Endodermal cell (in vitro differentiated cells): Measurements from ENCODE around the gene BMP8A. TPM values are rescaled to one million over a fixed set of nuclear protein-coding genes. Genes with fewer than 3 reads are reported as not detected.

Source experiments
- DNase-seq: peaks from one replicate; pipeline ENCODE4 v3.0.0-alpha.2; 2017
- H3K27ac ChIP-seq: 2 replicates; pipeline ENCODE4 v1.5.1; 2013; ENCODE audit warnings: mild to moderate bottlenecking, low read depth, low read length, moderate library complexity
- H3K27me3 ChIP-seq: 2 replicates; pipeline ENCODE4 v1.6.1; 2013; ENCODE audit warnings: mild to moderate bottlenecking, low read length, moderate library complexity; ENCODE audit not compliant: insufficient read depth, control insufficient read depth, poor library complexity, severe bottlenecking
- H3K36me3 ChIP-seq: 2 replicates; pipeline ENCODE4 v1.7.0; 2013; ENCODE audit warnings: mild to moderate bottlenecking, low read length, moderate library complexity; ENCODE audit not compliant: control insufficient read depth, insufficient read depth
- H3K4me1 ChIP-seq: one replicate; pipeline ENCODE4 v1.7.0; 2013; ENCODE audit warnings: low read length; ENCODE audit not compliant: control insufficient read depth, insufficient read depth
- H3K4me3 ChIP-seq: 2 replicates; pipeline ENCODE4 v1.5.1; 2013; ENCODE audit warnings: mild to moderate bottlenecking, low read length, moderate library complexity
- H3K9ac ChIP-seq: 2 replicates; pipeline ENCODE4 v1.6.1; 2013; ENCODE audit warnings: mild to moderate bottlenecking, low read length, moderate library complexity; ENCODE audit not compliant: poor library complexity, severe bottlenecking; ENCODE audit errors: extremely low read depth
- H3K9me3 ChIP-seq: 2 replicates; pipeline ENCODE4 v1.6.1; 2013; ENCODE audit warnings: mild to moderate bottlenecking, low read length, moderate library complexity; ENCODE audit not compliant: control insufficient read depth
- H3K27ac Mint-ChIP-seq: 2 replicates; pipeline ENCODE4 v1.8.0; 2020; ENCODE audit warnings: mixed read lengths
- H3K27me3 Mint-ChIP-seq: 2 replicates; pipeline ENCODE4 v1.8.0; 2021; ENCODE audit warnings: mild to moderate bottlenecking, mixed read lengths; ENCODE audit not compliant: insufficient read depth
- H3K36me3 Mint-ChIP-seq: 2 replicates; pipeline ENCODE4 v1.8.0; 2020; ENCODE audit warnings: low read depth, mixed read lengths
- H3K4me1 Mint-ChIP-seq: 2 replicates; pipeline ENCODE4 v1.8.0; 2020; ENCODE audit warnings: mixed read lengths
- H3K4me3 Mint-ChIP-seq: 2 replicates; pipeline ENCODE4 v1.8.0; 2020; ENCODE audit warnings: mild to moderate bottlenecking, moderate library complexity, mixed read lengths
- H3K9me3 Mint-ChIP-seq: 2 replicates; pipeline ENCODE4 v1.8.0; 2020; ENCODE audit warnings: mild to moderate bottlenecking, mixed read lengths
- CTCF ChIP-seq: fragments of 200-600 bp; sonication (generic); conservative IDR thresholded peaks from 2 replicates; pipeline ENCODE4 v1.5.0; 2021; ENCODE audit warnings: antibody characterized with exemption, mild to moderate bottlenecking
- WGBS, 2 experiments: methylation state at CpG; one replicate each; pipeline versions ENCODE4 v1.1.5 to v1.1.7; 2013; ENCODE audit warnings: missing lambda C conversion rate in 2 of 2, mixed read lengths in 1 of 2; ENCODE audit not compliant: insufficient coverage in 1 of 2, insufficient read length in 1 of 2; 5-methylcytosine and 5-hydroxymethylcytosine counted together
- total RNA-seq, 2 donors: library from RNA; stranded (reverse); fragmentation: NEBNext Ultra II Directional in 1 of 2; extraction: Animal tissue kit (Norgen Biotek cat#: 25700) in 1 of 2; gene quantifications; 2 replicates in 1 of 2; 3 replicates in 1 of 2; pipeline ENCODE4 v1.2.1, GENCODE V29; 2021

Gene BMP8A
- total RNA-seq, 2 donors from 2014 or later, result 0.66 to 0.75 TPM

GRCh38 chr1:39571178-39571483 lies 79.7 kb downstream of the BMP8A start:
- Mint-ChIP-seq H3K36me3 (peaks cover 92% of the 10 kb centered on the region), H3K9me3 (no peaks in the 10 kb centered on the region), H3K27ac (no peak overlapping the region), H3K4me1 (peaks cover 51% of the 10 kb centered on the region), H3K4me3 (no peak overlapping the region), H3K27me3 (no peaks in the 10 kb centered on the region)
- no peak for DNase-seq
- Histone ChIP-seq H3K27ac (no peak overlapping the region), H3K4me1 (peaks cover 10% of the 10 kb centered on the region), H3K9me3 (no peaks in the 10 kb centered on the region), H3K36me3 (peaks cover 89% of the 10 kb centered on the region), H3K4me3 (no peak overlapping the region), H3K9ac (no peak overlapping the region), H3K27me3 (no peaks in the 10 kb centered on the region)
- no peak for TF ChIP-seq CTCF
- 95 to 100% methylated on average over 9 of the region's 9 CpGs for WGBS, 2 experiments

GRCh38 chr1:39572379-39573096 lies 81.1 kb downstream of the BMP8A start:
- H3K27me3 ChIP-seq, result no peaks in the 10 kb centered on the region
- peaks cover 78% of the 10 kb centered on the region for H3K36me3 Mint-ChIP-seq
- H3K4me3 Mint-ChIP-seq, result peak overlapping the region; percentile 87
- H3K27ac ChIP-seq, result no peak overlapping the region
- peak overlapping the region; percentile 85 for H3K4me3 ChIP-seq
- no peaks in the 10 kb centered on the region for H3K27me3 Mint-ChIP-seq
- no peak for DNase-seq
- H3K9me3 ChIP-seq, result no peaks in the 10 kb centered on the region
- H3K36me3 ChIP-seq, result peaks cover 75% of the 10 kb centered on the region
- no peak for TF ChIP-seq CTCF
- H3K4me1 Mint-ChIP-seq, result peaks cover 46% of the 10 kb centered on the region
- H3K9ac ChIP-seq, result no peak overlapping the region
- 92 to 93% methylated on average over 4 to 5 of the region's 5 CpGs for WGBS, 2 experiments
- no peaks in the 10 kb centered on the region for H3K9me3 Mint-ChIP-seq
- no peak overlapping the region for H3K27ac Mint-ChIP-seq
- H3K4me1 ChIP-seq, result peaks cover 10% of the 10 kb centered on the region

- WGBS, 2 experiments, result 82 to 85% methylated on average over 1 of the region's 1 CpG
- Mint-ChIP-seq H3K9me3 (no peaks in the 10 kb centered on the region), H3K27me3 (peaks cover 4% of the 10 kb centered on the region), H3K36me3 (peaks cover 73% of the 10 kb centered on the region), H3K4me1 (peaks cover 46% of the 10 kb centered on the region), H3K27ac (no peak overlapping the region), H3K4me3 (peak overlapping the region; percentile 87)
- H3K27ac ChIP-seq, result no peak overlapping the region
- H3K4me3 ChIP-seq, result peak overlapping the region; percentile 85
- H3K9me3 ChIP-seq, result no peaks in the 10 kb centered on the region
- H3K36me3 ChIP-seq, result peaks cover 71% of the 10 kb centered on the region
- no peak for TF ChIP-seq CTCF
- DNase-seq, result no peak
- H3K27me3 ChIP-seq, result no peaks in the 10 kb centered on the region
- peaks cover 10% of the 10 kb centered on the region for H3K4me1 ChIP-seq
- H3K9ac ChIP-seq, result no peak overlapping the region
Measured at GRCh38 chr1:39573097-39573465, 81.6 kb downstream of the BMP8A start.
